Adrenal gland (tissue), 12 donors: ENCODE data around the gene FBXL14. TPM values are rescaled to one million over a fixed set of nuclear protein-coding genes. Genes with fewer than 3 reads are reported as not detected.

Experiments used
- DNase-seq, 7 donors: peaks; one replicate each; pipeline ENCODE4 v3.0.0-alpha.2; 2019 to 2020
- H3K27ac ChIP-seq, 5 donors: fragments of 200-600 bp; sonication (generic) in 4 of 5; 1 replicate in 3 of 5; 2 replicates in 2 of 5; pipeline versions ENCODE4 v1.5.1 to v1.8.0; 2016 to 2020; ENCODE audit warnings: mild to moderate bottlenecking in 1 of 5
- H3K27me3 ChIP-seq: fragments of 200-600 bp; 2 replicates; pipeline ENCODE4 v1.8.0; 2021
- H3K36me3 ChIP-seq, 2 donors: fragments of 200-600 bp; replicated peaks in 1 of 2; 1 replicate in 1 of 2; 2 replicates in 1 of 2; pipeline versions ENCODE4 v1.5.1 to v1.8.0; 2018 to 2022
- H3K4me1 ChIP-seq, 2 donors: fragments of 200-600 bp; replicated peaks in 1 of 2; 1 replicate in 1 of 2; 2 replicates in 1 of 2; pipeline versions ENCODE4 v1.5.1 to v1.8.0; 2018 to 2021
- H3K4me3 ChIP-seq, 4 donors: fragments of 200-600 bp; sonication (generic) in 3 of 4; one replicate each; pipeline ENCODE4 v1.5.1; 2016 to 2018
- H3K9me3 ChIP-seq, 3 donors: fragments of 200-600 bp; sonication (generic) in 1 of 3; replicated peaks in 1 of 3; 1 replicate in 2 of 3; 2 replicates in 1 of 3; pipeline versions ENCODE4 v1.5.1 to v1.8.0; 2016 to 2021
- CTCF ChIP-seq, 6 experiments: fragments of 450-650 bp in 4 of 6; fragments of 200-600 bp in 2 of 6; sonication (generic) in 1 of 6; IDR thresholded peaks; 1 replicate in 5 of 6; 2 replicates in 1 of 6; pipeline versions ENCODE4 v1.5.1 to v1.8.0; 2016 to 2021; ENCODE audit warnings: antibody characterized with exemption in 6 of 6, mild to moderate bottlenecking in 2 of 6, moderate library complexity in 1 of 6
- POLR2A ChIP-seq, 2 donors: fragments of 450-650 bp; IDR thresholded peaks; one replicate each; pipeline ENCODE4 v1.6.1; 2017; ENCODE audit warnings: antibody characterized with exemption in 2 of 2, mild to moderate bottlenecking in 2 of 2, moderate library complexity in 1 of 2
- WGBS, 4 donors: extraction: QIAGEN DNeasy Blood & Tissue Kit in 2 of 4; methylation state at CpG; one replicate each; pipeline versions ENCODE4 v1.1.5 to v1.1.7; 2013 to 2017; 5-methylcytosine and 5-hydroxymethylcytosine counted together
- intact Hi-C, 2 donors: fragments of 100-400 bp; cut with DNase I; formaldehyde crosslinking; loops; one replicate each; pipeline versions ENCODE4 v1.14.1 to v1.15.0; 2022 to 2023
- polyA plus RNA-seq, 3 donors: library from polyadenylated mRNA; stranded (reverse); fragments of 200-250 nt in 2 of 3; fragments of 350-450 nt in 1 of 3; fragmentation: Illumina TruSeq in 1 of 3; extraction: RNeasy Lipid Tissue Mini Kit (QIAGEN cat#74804) in 1 of 3; gene quantifications; one replicate each; pipeline ENCODE4 v1.2.3, GENCODE V29; 2013 to 2014
- total RNA-seq, 9 donors: library from RNA; depleted of rRNA in 4 of 9; stranded (reverse); fragments of >200 nt in 4 of 9; fragments of 120-200 nt in 1 of 9; fragmentation: NEBNext Ultra II Directional in 1 of 9; extraction: Animal tissue kit (Norgen Biotek cat#: 25700) in 1 of 9; gene quantifications; one replicate each; pipeline versions ENCODE4 v1.1.0 to v1.2.4, GENCODE V29; 2013 to 2023
- donor health status: healthy with polysubstance abuse.
- donor health status: Bipolar disorder and iron deficiency.
- donor health status: DM: yes; HTN: yes; CAD: no.
- donor health status: DM: no; HTN: no; CAD: no.
- donor health status: DM: no; HTN: no; CAD: no.
- donor health status: DM: yes; HTN: yes; CAD: no.

Gene FBXL14
- total and polyA plus RNA-seq, 12 donors = 1.2 to 19.1 (median 12.4) TPM

GRCh38 chr12:1638203-1638602 lies 43.8 kb upstream of the FBXL14 start:
- Histone ChIP-seq H3K4me1 (no peaks in the 10 kb centered on the region), H3K36me3 (no peaks in the 10 kb centered on the region), H3K4me3 (no peak overlapping the region), H3K27ac (no peak overlapping the region), H3K27me3 (no peaks in the 10 kb centered on the region), H3K9me3 (no peaks in the 10 kb centered on the region)
- DNase-seq = no peak
- intact Hi-C loops = loop anchor here in 1 of 2 donors (10.0 kb wide), 2 partner anchors 397 to 947 kb away; no protein-coding TSS in a partner anchor
- WGBS, 4 donors = 65 to 80% (median 74%) methylated on average over 5 of the region's 5 CpGs
- no peak for TF ChIP-seq POLR2A (IDR thresholded peaks at IDR 0.05)
- no peak for TF ChIP-seq CTCF (IDR thresholded peaks at IDR 0.05)

GRCh38 chr12:1635301-1636095 lies 41.1 kb upstream of the FBXL14 start:
- Histone ChIP-seq H3K36me3 (no peaks in the 10 kb centered on the region), H3K4me1 (peaks cover 0 to under 1% of the 10 kb centered on the region in 2 donors), H3K4me3 (no peak overlapping the region), H3K27ac (no peak overlapping the region), H3K9me3 (no peaks in the 10 kb centered on the region), H3K27me3 (no peaks in the 10 kb centered on the region)
- intact Hi-C loops = loop anchor here in 1 of 2 donors (10.0 kb wide), 2 partner anchors 399 to 949 kb away; no protein-coding TSS in a partner anchor
- DNase-seq = no peak
- WGBS, 4 donors = 75 to 82% (median 79%) methylated on average over 11 of the region's 11 CpGs
- TF ChIP-seq POLR2A (IDR thresholded peaks at IDR 0.05) (no peak), CTCF (IDR thresholded peaks at IDR 0.05) (no peak)

- Histone ChIP-seq H3K9me3 (no peaks in the 10 kb centered on the region), H3K36me3 (no peaks in the 10 kb centered on the region), H3K4me3 (no peak overlapping the region), H3K27ac (no peak overlapping the region), H3K4me1 (peaks cover 0 to 8% of the 10 kb centered on the region in 2 donors), H3K27me3 (no peaks in the 10 kb centered on the region)
- TF ChIP-seq CTCF (IDR thresholded peaks at IDR 0.05) = peak; percentile 67 to 81 (median 74)
- no peak for TF ChIP-seq POLR2A (IDR thresholded peaks at IDR 0.05)
- peak; percentile 75 to 90 (median 85) for DNase-seq
- WGBS, 4 donors = 35 to 43% (median 37%) methylated on average over 14 to 16 of the region's 16 CpGs
- intact Hi-C loops = loop anchor here in 1 of 2 donors (10.0 kb wide), 2 partner anchors 400 to 950 kb away; no protein-coding TSS in a partner anchor
Measured at GRCh38 chr12:1634590-1635191, 40.3 kb upstream of the FBXL14 start.

- Histone ChIP-seq H3K27ac (no peak overlapping the region), H3K9me3 (no peaks in the 10 kb centered on the region), H3K4me3 (no peak overlapping the region), H3K27me3 (no peaks in the 10 kb centered on the region), H3K36me3 (no peaks in the 10 kb centered on the region), H3K4me1 (peaks cover 0 to 13% of the 10 kb centered on the region in 2 donors)
- no peak for DNase-seq
- WGBS, 4 donors = 50 to 60% (median 53%) methylated on average over 7 of the region's 7 CpGs
- intact Hi-C loops = loop anchor here in 1 of 2 donors (10.0 kb wide), 2 partner anchors 401 to 951 kb away; no protein-coding TSS in a partner anchor
- TF ChIP-seq POLR2A (IDR thresholded peaks at IDR 0.05) (no peak), CTCF (IDR thresholded peaks at IDR 0.05) (no peak)
Measured at GRCh38 chr12:1634149-1634548, 39.8 kb upstream of the FBXL14 start.
